GM19043 (cell line): ENCODE measurements around the gene MPLKIP.
"Not testable (repeated sequence)": the region's sequence is repeated elsewhere in the genome, so short reads cannot be mapped to it uniquely, and the experiment has no call there.

Experiments
- ATAC-seq: cut with Tn5 transposase; IDR thresholded peaks from one replicate; pipeline ENCODE4 v1.9.1; 2021; ENCODE audit warnings: low read depth; ENCODE audit not compliant: unreplicated experiment

MPLKIP gene

GRCh38 chr7:40134428-40135316, at the start of gene MPLKIP, which contains the start of gene SUGCT:
MPLKIP (minus strand) TSS chr7:40134622; CDS start chr7:40134567, 55 bp downstream.
SUGCT (plus strand) TSS chr7:40135005.
- peak; percentile 77 for ATAC-seq

DNA sequence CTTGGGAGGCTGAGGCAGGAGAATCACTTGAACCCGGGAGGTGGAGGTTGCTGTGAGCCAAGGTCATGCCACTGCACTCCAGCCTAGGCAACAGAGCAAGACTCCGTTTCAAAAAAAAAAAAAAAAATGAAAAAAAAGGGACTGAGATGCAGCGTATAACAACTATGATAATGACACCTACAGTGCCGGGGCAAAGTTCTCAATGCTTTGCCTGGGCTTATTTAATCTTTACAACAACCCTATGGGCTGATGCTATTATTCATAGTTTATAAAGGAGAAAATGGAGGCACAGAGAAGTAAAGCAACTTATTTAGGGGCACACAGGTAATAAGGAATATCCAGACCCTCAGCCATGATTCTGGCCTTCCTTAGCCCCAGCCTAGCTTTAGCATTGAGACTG, 48.0 kb upstream of the MPLKIP start:
- ATAC-seq, result no peak

- no peak for ATAC-seq
These were observed 42.6 kb upstream of the MPLKIP start for GRCh38 chr7:40177071-40177470.

GRCh38 chr7:40175725-40176510, 41.5 kb upstream of the MPLKIP start:
- ATAC-seq, result no peak

DNA sequence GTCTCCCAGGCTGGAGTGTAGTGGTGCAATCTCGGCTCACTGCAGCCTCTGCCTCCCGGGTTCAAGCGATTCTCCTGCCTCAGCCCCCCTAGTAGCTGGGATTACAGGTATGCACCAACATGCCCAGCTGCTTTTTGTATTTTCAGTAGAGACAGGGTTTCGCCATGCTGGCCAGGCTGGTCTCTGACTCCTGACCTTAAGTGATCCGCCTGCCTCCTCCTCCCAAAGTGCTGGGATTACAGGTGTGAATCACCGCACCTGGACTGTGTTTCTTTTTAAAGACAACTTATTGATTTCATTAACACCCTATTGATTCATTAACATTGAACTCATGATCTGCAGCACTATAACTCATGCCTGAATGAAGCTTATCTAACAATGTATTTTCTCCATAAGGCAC, 40.8 kb upstream of the MPLKIP start:
- not testable (repeated sequence) for ATAC-seq

- ATAC-seq, result not testable (repeated sequence)
These were observed 38.7 kb upstream of the MPLKIP start for GRCh38 chr7:40173121-40173520.

- not testable (repeated sequence) for ATAC-seq
These were observed 33.8 kb upstream of the MPLKIP start for GRCh38 chr7:40168266-40168665.

- no peak for ATAC-seq
These were observed 32.9 kb upstream of the MPLKIP start for GRCh38 chr7:40167291-40167690.

DNA sequence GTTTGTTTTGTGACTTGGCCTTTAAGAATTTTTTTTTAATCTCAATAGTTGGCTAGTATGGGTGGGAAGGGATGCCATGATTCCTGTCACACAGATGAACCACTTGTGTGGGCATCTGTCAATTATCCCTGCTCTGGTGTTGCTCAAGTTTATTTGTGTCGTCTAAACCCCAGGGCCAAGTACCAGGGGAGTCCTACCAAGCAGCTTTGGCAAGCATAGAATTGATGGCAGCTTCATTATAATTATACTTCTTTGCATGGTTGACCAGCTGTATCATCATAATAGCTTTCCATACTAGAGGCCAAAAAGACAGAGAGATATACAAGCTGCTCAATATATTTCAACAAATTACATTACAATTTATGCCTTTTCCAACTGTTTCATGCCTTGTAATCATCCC, 30.8 kb upstream of the MPLKIP start:
- ATAC-seq, result no peak

GRCh38 chr7:40162516-40162915, 28.1 kb upstream of the MPLKIP start:
- no peak for ATAC-seq

GRCh38 chr7:40156988-40157387, 22.6 kb upstream of the MPLKIP start:
- no peak for ATAC-seq

DNA sequence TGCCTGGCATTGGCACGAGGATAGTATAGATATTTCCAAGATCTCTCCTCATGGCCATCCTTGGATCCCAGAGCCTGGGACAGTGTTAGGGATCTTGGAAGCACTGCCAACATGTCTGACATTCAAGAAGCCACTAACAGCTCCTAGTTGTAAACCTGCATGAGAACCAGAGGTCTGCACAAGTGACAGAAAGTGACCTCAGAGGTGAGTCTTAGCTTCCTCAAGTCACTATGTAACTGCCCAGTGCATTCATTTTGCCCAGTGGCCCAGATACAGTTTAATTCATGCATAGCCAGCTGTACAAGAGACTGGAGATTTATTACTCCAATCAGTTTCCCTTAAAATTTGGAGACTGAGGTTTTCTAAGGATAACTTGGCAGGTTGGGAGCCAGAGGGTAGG, 17.1 kb upstream of the MPLKIP start:
- no peak for ATAC-seq

DNA sequence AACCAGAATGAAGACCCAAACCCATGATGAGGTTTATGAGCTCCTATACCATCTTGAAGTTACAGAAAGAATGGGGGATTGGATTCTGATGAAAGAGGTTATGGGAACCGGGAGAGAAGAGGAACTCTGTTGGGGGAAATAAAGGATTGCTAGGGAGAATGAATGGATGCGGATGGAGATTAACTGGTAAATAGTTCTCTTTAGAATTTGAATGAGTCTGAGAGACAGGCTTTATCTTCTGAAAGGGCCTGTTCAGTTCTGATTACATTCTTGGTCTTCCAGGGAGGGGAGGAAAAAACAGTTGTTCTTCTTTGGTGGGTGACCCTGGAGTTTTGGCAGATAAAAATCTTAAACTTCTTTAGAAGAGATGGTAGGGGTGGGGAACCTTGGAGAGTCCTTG, 14.2 kb upstream of the MPLKIP start:
- no peak for ATAC-seq

DNA sequence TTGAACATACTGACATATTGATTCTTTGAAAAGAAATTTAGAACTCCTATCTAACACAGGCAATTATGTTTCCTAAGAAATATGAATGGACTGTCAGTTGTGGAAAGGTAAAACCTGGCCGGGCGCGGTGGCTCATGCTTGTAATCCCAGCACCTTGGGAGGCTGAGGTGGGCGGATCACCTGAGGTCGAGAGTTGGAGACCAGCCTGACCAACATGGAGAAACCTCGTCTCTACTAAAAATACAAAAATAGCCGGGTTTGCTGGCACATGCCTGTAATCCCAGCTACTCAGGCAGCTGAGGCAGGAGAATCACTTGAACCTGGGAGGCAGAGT, 13.8 kb upstream of the MPLKIP start:
- ATAC-seq, result not testable (repeated sequence)

DNA sequence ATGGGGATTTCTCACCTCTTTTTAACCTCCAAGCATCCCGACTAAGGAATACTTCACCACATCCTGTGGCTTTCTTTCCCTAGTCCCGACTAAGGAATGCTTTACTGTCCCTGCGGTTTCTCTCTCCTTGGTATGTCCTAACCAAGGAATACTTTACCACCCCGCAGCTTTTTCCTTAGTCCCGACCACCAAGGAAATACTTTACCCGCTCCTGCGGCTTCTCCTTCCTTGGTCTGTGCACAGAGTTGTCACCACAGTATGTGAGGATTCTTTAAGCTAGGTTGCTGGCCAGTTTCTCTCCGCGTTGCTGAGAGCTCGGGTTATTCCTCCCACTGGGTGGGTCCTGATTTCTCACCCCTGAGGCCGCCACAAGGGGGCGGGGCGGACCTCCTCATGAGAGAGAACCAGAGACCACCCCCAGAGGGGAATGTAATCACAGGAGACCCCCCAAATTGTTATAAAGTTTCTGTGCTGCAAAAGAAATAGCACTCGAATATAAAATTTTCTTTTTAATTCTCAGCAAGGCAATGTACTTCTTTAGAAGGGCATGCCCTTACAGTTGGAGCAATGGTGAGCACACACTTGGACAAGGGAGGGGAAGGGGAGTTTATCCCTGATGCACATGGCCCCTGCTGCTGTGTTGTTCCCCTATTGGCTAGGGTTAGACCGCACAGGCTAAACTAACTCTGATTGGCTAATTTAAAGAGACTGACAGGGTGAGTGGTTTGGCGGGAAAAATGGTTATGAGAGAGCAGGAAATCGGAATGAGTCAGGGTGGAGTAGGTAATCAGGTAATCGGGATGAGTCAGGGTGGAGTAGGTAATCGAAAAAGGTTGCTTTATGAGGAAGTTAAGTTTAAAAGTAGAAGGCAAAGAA, 13.2 kb upstream of the MPLKIP start:
- ATAC-seq, result no peak

- ATAC-seq, result not testable (repeated sequence)
These were observed 11.2 kb upstream of the MPLKIP start for GRCh38 chr7:40145596-40146130.

DNA sequence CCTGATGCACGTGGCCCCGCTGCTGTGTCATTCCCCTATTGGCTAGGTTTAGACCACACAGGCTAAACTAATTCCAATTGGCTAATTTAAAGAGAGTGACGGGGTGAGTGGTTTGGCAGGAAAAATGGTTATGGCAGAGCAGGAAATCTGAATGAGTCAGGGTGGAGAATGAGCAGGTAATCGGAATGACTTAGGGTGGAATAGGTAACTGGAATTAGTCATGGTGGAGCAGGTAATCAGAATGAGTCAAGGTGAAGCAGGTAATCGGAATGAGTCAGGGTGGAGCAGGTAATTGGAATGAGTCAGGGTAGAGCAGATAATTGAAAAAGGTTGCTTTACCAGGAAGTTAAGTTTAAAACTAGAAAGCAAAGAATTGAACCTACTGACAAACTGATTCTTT, 7.5 kb upstream of the MPLKIP start:
- ATAC-seq, result not testable (repeated sequence)

GRCh38 chr7:40139891-40140290, 5.5 kb upstream of the MPLKIP start:
- not testable (repeated sequence) for ATAC-seq

DNA sequence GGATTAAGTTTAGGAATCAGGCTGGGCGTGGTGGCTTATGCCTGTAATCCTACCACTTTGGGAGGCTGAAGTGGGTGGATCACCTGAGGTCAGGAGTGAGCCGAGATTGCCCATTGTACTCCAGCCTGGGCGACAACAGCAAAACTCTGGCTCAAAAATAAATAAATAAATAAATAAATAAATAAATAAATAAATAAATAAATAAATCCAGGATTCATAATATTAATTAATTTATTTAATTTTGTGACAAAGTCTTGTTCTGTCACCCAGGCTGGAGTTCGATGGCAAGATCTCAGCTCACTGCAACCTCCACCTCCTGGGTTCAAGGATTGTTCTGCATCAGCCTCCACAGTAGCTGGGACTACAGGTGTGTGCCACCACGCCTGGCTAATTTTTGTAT, 4.6 kb upstream of the MPLKIP start:
- no peak for ATAC-seq

GRCh38 chr7:40137563-40137962, 3.1 kb upstream of the MPLKIP start:
- ATAC-seq, result no peak

DNA sequence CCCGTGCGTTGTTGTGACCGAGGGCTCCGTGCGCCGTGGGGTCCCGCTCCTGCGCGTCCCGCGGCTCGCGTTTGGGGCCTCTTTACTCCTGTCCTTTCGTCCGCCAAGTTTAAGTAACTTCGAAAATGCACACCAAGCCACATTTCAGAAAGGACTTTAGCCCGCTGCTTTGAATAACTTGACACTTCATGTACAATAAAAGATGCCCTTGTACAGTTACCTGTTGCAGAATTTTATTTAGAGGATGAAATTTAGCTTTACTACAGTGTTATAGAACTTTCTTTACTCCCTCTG, 842 bp upstream of the MPLKIP start:
- no peak for ATAC-seq
